Activated naive CD4-positive, alpha-beta T cell treated with anti-CD3 and anti-CD28 coated beads, Interleukin-2, amount 50 U/mL, for 16 hours (primary cell): Measurements from ENCODE around the gene PPP1R13L.

Experiments
- DNase-seq: peaks from one replicate; pipeline ENCODE4 v3.0.0-alpha.2; 2020

PPP1R13L gene

DNA sequence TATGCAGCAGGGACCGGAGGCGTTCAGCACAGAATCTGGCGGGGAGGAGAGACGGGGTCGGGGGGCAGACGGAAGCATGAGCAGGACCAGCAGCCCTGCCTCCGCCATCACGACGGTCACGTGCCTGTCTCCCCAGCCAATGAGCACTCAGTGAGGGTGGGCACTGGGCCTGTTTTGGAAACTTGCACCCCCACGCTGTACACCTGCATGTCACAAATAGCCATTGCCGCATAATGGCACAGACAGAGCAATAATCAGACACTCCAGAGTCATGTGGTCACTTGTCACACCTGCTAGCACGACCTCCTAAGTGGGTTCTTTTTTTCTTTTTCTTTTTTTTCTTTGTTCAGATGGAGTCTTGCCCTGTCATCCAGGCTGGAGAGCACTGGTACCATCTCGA is 43.3 kb downstream of the PPP1R13L start:
- no peak for DNase-seq

DNA sequence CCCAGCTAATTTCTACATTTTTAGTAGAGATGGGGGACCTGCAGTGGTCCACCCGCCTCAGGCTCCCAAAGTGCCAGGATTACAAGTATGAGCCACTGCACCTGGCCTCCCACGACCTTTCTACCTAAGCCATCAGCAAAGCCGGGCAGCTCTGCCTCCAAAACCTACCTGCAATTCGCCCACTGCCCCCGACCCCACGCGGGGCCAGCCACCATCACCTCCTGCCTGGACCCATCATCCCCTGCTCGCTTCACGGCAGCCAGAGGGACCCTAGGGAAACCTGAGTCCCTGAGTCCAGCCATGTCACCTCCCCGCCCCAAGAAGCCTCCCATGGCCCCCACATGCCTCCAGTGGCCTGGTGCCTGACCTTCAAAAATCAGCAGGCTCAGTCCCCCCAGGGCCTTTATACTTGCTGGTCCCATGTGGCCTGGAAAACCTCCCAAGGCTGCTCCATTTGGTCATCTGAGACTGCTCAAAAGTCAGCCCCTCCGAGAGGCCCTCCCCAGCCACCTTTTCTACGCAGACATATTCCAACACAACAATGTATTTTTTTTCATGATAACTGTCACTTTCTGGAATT is 46.6 kb downstream of the PPP1R13L start:
- no peak for DNase-seq

DNA sequence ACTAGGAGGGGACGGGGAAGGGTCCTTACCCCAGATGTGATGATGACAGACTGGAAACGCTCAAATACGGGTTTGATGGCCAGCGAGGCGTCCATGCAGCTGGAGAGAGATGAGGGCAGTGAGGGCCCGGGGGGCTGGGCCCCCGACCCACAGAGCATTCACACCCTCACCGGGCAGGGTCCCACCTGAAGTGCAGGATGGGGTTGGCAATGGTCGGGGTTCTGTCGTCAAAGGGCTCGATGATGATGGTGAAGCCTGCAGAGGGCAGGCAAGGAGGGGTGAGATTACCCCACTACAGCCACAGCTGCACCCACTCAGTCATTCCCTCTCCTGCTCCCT is 47.5 kb downstream of the PPP1R13L start:
- no peak for DNase-seq

DNA sequence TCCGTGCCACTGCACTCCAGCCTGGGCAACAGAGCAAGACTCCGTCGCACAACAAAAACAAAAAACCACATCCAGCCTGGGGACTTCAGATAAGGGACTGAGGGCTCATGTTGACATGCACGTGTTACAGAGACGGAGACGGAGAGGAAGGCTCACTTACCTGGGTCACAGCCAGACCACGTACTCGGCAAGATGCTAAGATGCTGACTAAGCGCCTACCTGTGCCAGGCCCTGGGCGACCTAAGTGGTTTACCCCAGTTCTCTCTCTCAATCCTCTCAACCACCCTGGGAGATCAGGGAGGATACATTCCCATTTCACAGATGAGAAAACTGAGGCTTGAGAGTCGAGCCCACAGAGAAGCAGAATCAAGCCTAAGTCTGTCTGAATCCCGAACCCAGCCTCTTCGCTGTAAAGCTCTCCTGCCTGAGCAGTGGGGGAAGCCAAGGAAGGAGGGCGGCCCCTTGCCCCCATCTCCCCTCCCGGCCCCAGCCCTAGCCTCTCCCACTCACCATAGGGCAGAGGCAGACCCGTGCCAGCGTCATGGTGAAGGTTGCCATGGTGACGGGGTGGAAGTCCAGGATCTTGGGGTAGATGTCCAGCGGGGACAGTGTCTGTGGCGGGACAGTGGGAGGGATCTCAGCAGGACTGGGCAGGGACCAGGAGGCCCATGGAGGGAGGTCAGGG is 48.0 kb downstream of the PPP1R13L start:
- no peak for DNase-seq

DNA sequence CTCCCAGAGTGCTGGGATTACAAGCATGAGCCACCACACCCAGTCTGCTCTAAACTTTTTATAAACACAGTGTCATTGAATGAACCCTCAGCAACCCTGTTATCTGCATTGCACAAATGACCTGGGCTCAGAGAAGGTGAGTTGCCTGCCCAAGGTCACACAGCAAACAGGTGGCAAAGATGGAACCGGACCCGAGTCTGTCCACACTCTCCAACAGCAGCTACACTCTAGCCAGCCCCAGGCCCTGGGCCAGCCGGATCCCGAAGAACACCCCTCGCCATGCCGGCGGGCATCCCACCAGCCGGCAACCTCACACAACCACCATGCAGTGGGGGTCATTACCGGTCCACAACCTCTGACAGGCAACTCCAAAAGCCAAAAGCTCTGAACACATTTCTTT is 49.0 kb downstream of the PPP1R13L start:
- no peak for DNase-seq

- DNase-seq, result no peak
These were observed 49.5 kb downstream of the PPP1R13L start for GRCh38 chr19:45355402-45355801.

GRCh38 chr19:45354241-45354842 is 50.5 kb downstream of the PPP1R13L start:
- no peak for DNase-seq

- DNase-seq, result no peak
These were observed 51.7 kb downstream of the PPP1R13L start for GRCh38 chr19:45352914-45353796.

DNA sequence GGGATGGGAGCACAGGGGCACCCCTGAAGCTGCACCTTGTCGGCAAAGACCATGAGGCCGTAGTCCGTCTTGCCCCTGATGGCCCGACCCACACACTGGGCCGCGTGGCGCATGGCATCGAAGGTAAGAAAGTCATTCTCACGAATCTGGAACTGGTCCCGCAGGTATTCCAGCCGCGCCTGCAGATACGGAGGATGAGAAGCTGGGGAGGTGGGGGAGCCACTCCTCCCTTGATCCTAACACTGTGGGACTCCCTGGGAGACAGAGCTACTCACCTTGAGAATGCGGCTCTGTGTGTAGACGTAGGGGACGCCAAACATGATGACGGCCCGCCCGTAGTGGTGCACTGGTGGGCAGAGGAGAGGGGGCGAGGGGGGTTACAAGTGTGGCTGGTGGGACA is 52.4 kb downstream of the PPP1R13L start:
- DNase-seq, result no peak

DNA sequence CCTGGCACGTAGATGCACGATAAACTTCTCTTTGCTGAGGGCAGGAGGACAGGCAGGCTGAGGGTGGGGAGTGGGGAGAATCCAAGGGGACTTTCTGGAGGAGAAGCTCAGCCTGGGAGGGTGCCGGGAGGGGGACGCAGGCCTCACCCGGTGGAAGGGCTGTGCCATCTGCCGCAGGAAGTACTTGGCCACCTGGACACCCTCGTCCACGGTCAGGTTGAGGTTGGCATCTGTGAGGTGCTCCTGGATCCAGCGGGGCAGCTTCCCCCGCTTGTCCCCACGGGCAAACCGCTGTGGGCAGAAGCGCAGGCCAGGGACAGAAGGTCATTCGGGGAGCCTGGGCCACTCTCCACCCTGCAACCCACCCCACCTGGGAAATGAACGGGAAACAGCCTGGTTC is 52.8 kb downstream of the PPP1R13L start:
- no peak for DNase-seq

DNA sequence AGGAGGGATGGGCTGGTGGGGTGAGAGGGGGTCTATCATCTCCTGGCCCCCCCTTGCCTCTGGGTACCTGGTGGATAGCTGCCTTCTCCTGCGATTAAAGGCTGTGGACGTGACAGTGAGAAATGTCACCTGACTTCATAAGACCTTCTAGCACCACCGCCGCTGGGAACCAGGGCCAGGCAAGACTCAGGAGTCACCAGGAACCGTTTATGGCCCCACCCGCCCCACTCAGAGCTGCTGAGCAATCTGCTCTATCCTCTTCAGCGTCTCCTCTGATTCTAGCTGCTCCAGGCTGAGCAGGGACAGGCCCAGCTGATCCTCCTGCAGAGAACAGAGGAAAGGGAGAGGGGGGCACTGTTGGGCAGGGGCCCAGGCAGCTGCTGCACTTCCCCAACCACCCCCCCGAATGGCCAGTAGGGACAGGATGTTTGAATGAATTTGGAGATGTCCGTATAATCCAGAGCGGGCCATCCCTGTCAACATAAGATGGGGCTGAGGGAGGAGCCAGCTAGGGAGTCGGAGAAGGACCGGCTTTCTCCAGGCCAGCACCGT is 53.4 kb downstream of the PPP1R13L start:
- DNase-seq, result no peak

DNA sequence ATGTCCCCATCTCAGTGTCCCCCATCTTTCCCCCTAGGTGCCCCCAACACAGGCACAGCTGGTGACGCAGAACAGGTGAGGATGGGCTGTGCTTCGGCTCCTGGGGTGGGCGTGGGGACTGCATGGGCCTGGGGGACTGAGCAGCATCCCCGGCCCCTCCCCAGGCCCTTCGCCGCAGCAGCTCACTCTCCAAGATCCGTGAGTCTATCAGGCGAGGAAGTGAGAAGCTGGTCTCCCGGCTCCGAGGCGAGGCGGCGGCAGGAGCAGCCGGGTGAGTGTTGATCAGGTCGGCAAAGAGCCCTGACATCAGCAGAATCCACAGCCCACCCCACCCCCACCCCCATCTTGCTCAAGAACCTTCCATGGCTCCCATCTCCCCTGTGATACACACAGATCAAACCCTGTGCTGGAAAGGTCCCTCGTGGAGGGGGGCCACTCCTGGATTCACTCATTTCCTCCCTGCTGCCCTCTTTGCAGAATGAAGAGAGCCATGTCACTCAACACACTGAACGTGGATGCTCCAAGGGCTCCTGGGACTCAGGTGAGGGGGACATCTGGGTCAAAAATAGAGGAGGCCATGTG is 54.3 kb downstream of the PPP1R13L start:
- DNase-seq, result no peak

- DNase-seq, result no peak
These were observed 55.4 kb downstream of the PPP1R13L start for GRCh38 chr19:45349430-45349941.

DNA sequence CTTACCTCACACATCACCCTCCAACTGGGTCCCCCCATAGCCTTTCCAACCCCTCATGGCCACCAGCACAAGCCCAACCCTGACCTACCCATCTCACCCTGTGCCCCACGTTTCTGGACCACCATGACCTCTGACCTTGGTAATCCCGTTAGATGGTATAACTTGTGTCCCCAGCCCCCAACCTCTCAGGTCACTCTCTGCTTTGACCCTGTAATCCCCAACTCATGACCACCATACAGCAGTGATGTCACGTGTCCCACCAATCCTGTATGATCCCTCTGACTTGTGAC is 55.8 kb downstream of the PPP1R13L start:
- DNase-seq, result no peak

GRCh38 chr19:45348367-45349125 is 56.3 kb downstream of the PPP1R13L start:
- no peak for DNase-seq

DNA sequence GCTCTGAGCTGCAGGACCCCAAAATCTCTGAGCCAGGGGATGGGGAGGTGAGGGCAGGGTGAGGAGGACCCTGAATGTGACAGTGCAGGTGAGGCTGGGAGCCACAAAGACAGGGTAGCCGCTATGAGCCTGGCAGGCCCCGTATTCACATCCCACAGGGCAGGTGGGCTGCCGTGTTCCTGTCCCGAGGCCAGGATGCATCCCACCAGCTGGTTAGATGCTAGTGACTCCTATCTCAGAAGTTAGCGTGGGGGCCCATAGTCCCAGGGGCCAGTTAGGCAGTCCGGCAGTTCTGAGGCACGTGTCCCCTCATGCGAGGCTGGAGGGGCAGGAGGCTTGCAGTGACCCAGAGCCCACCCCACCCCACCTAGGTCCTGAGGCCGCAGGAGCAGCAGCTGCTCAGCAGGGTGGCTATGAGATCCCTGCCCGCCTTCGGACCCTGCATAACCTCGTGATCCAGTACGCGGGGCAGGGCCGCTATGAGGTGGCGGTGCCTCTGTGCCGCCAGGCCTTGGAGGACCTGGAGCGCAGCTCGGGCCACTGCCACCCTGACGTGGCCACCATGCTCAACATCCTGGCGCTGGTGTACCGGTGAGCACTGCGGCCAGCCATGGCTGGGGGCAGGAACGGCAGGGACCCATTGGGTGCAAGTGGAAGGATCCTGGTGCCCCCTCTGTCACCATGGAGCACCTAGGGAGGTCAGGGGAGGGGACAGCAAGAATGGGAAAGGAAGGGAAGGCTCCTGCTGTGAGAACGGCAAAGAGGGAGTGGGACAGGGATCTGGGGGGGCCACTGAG is 57.1 kb downstream of the PPP1R13L start:
- DNase-seq, result no peak

DNA sequence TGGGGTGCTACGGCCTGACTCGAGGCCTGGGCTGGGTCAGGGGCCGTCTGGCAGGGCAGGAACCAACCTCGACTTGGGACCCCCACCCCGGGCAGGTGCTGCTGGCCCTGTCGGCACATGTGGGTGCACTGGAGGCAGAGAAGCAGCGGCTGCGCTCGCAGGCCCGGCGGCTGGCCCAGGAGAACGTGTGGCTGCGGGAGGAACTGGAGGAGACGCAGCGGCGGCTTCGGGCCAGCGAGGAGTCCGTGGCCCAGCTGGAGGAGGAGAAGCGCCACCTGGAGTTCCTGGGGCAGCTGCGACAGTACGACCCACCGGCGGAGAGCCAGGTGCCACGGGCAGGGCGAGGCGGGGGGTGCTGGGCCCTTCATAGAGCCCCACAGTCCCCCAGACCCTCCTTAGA is 58.4 kb downstream of the PPP1R13L start:
- DNase-seq, result no peak

- no peak for DNase-seq
These were observed 59.4 kb downstream of the PPP1R13L start for GRCh38 chr19:45345506-45345860.

GRCh38 chr19:45344621-45345505 is 60.0 kb downstream of the PPP1R13L start:
- DNase-seq, result no peak

GRCh38 chr19:45342911-45343310 is 62.0 kb downstream of the PPP1R13L start:
- DNase-seq, result no peak
